ENCODE measurements around the gene DNLZ. TPM values are rescaled to one million over a fixed set of nuclear protein-coding genes. Genes with fewer than 3 reads are reported as not detected.

The DNLZ gene
- total and polyA plus RNA-seq, 10 of the 15 experiments (the other 5 are each of a cell fraction or from before 2014, with no cell fraction given): 0.66 to 29.7 (median 14.7) TPM; not detected in 1

DNA sequence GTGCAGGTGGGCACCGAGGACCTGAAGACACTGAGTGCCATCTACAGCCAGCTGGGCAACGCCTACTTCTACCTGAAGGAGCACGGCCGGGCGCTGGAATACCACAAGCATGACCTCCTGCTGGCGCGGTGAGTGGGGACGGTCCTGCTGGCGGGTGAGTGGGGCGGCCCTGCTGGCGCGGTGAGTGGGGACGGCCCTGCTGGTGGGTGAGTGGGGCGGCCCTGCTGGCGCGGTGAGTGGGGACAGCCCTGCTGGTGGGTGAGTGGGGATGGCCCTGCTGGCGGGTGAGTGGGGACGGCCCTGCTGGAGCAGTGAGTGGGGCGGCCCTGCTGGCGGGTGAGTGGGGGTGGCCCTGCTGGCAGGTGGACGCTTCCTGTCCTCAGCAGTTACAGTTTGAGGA, 29.0 kb downstream of the DNLZ start:
- Histone ChIP-seq H3K4me3 (no peak overlapping the region), H3K4me2 (ENCODE audit: control insufficient read depth, insufficient read depth) (no peak overlapping the region), H3K9ac (ENCODE audit: control insufficient read depth, insufficient read depth, low read length) (no peak overlapping the region), H3K79me2 (ENCODE audit: control insufficient read depth, insufficient read depth, low read length) (no peaks in the 10 kb centered on the region), H4K20me1 (ENCODE audit: control insufficient read depth, insufficient read depth) (no peaks in the 10 kb centered on the region), H3K27ac (ENCODE audit: control insufficient read depth, insufficient read depth) (no peak overlapping the region), H3K36me3 (ENCODE audit: control insufficient read depth in 2 of 2, insufficient read depth in 2 of 2, low read length in 1 of 2) (no peaks in the 10 kb centered on the region), H3K4me1 (ENCODE audit: control insufficient read depth, insufficient read depth, low read length) (no peaks in the 10 kb centered on the region), H3K27me3 (replicated peaks in 1 of 2; ENCODE audit: control insufficient read depth in 2 of 2, insufficient read depth in 2 of 2, low read length in 1 of 2) (no peaks in the 10 kb centered on the region; a peak in 1 of 4 replicates), H3K9me3 (replicated peaks; ENCODE audit: control insufficient read depth, insufficient read depth, low read length) (no peaks in the 10 kb centered on the region), H2AFZ (ENCODE audit: control insufficient read depth, low read depth, low read length) (no peak overlapping the region)
- no peak for DNase-seq (ENCODE audit: low read depth, low spot score)
- ATAC-seq: no peak
- ChIA-PET SMC1A (ENCODE audit: uncharacterized antibody, unreplicated experiment) (no interaction called here), POLR2A (no interaction called here), RAD21 (ENCODE audit: unreplicated experiment) (no interaction called here), CTCF (no interaction called here)
- no TSS peak for BruUV-seq (replicated peaks)
- in situ Hi-C loops (cut with MboI) (no loop called here), intact Hi-C loops (cut with micrococcal nuclease; ENCODE audit: unreplicated experiment) (no loop called here)
- TF ChIP-seq ASH2L (IDR thresholded peaks at IDR 0.05; ENCODE audit: borderline replicate concordance, low read depth) (no peak), ZZZ3 (IDR thresholded peaks at IDR 0.05; ENCODE audit: control insufficient read depth, insufficient read length, low read depth) (no peak), CREB1 (IDR thresholded peaks at IDR 0.05; ENCODE audit: low read depth) (no peak), SPI1 (IDR thresholded peaks at IDR 0.05; ENCODE audit: borderline replicate concordance, insufficient read depth, low read depth, low read length) (no peak)
- 67% methylated on average over 15 of the region's 21 CpGs for WGBS (ENCODE audit: insufficient coverage, insufficient replicate concordance, low lambda C conversion rate, missing lambda C conversion rate)
- no peak for FAIRE-seq

DNA sequence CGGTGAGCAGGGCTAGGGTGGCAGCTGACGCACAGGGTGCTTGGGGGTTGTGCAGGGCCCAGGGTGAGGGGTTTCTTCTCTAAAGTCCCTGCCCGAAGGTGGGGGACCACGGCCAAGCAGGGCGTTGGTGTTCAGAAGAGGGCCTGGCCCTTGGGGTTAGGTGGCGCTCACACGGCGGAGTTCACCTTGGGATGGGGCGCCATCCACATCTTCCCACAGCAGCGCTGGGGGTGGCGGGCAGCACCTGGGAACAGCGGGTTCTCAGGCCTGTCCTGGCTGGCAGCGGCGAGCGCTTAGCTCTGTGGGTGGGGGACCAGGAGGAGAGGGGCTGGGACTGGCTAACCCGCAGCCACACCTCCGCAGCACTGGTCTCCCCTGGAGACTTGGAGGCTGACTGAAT, 30.1 kb downstream of the DNLZ start:
- Histone ChIP-seq H2AFZ (ENCODE audit: control insufficient read depth, low read depth, low read length) (no peak overlapping the region), H3K9me3 (replicated peaks; ENCODE audit: control insufficient read depth, insufficient read depth, low read length) (no peaks in the 10 kb centered on the region), H3K36me3 (ENCODE audit: control insufficient read depth in 2 of 2, insufficient read depth in 2 of 2, low read length in 1 of 2) (no peaks in the 10 kb centered on the region), H3K4me2 (ENCODE audit: control insufficient read depth, insufficient read depth) (no peak overlapping the region), H3K4me1 (ENCODE audit: control insufficient read depth, insufficient read depth, low read length) (no peaks in the 10 kb centered on the region), H3K79me2 (ENCODE audit: control insufficient read depth, insufficient read depth, low read length) (no peaks in the 10 kb centered on the region), H3K27me3 (replicated peaks in 1 of 2; ENCODE audit: control insufficient read depth in 2 of 2, insufficient read depth in 2 of 2, low read length in 1 of 2) (peaks cover 0 to 2% of the 10 kb centered on the region in 2 experiments; a peak in 3 of 4 replicates), H3K4me3 (no peak overlapping the region), H4K20me1 (ENCODE audit: control insufficient read depth, insufficient read depth) (no peaks in the 10 kb centered on the region), H3K9ac (ENCODE audit: control insufficient read depth, insufficient read depth, low read length) (no peak overlapping the region), H3K27ac (ENCODE audit: control insufficient read depth, insufficient read depth) (no peak overlapping the region)
- FAIRE-seq (no peak), ATAC-seq (no peak), DNase-seq (ENCODE audit: low read depth, low spot score) (no peak)
- ChIA-PET POLR2A (no interaction called here), CTCF (no interaction called here), RAD21 (ENCODE audit: unreplicated experiment) (no interaction called here), SMC1A (ENCODE audit: uncharacterized antibody, unreplicated experiment) (no interaction called here)
- TF ChIP-seq CHD4 (IDR thresholded peaks at IDR 0.05): no peak
- TF ChIP-seq, protein P1, sequence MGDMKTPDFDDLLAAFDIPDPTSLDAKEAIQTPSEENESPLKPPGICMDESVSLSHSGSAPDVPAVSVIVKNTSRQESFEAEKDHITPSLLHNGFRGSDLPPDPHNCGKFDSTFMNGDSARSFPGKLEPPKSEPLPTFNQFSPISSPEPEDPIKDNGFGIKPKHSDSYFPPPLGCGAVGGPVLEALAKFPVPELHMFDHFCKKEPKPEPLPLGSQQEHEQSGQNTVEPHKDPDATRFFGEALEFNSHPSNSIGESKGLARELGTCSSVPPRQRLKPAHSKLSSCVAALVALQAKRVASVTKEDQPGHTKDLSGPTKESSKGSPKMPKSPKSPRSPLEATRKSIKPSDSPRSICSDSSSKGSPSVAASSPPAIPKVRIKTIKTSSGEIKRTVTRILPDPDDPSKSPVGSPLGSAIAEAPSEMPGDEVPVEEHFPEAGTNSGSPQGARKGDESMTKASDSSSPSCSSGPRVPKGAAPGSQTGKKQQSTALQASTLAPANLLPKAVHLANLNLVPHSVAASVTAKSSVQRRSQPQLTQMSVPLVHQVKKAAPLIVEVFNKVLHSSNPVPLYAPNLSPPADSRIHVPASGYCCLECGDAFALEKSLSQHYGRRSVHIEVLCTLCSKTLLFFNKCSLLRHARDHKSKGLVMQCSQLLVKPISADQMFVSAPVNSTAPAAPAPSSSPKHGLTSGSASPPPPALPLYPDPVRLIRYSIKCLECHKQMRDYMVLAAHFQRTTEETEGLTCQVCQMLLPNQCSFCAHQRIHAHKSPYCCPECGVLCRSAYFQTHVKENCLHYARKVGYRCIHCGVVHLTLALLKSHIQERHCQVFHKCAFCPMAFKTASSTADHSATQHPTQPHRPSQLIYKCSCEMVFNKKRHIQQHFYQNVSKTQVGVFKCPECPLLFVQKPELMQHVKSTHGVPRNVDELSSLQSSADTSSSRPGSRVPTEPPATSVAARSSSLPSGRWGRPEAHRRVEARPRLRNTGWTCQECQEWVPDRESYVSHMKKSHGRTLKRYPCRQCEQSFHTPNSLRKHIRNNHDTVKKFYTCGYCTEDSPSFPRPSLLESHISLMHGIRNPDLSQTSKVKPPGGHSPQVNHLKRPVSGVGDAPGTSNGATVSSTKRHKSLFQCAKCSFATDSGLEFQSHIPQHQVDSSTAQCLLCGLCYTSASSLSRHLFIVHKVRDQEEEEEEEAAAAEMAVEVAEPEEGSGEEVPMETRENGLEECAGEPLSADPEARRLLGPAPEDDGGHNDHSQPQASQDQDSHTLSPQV (IDR thresholded peaks at IDR 0.05): no peak
- intact Hi-C loops (cut with micrococcal nuclease; ENCODE audit: unreplicated experiment): no loop called here
- in situ Hi-C loops (cut with MboI): no loop called here
- 52% methylated on average over 17 of the region's 17 CpGs for WGBS (ENCODE audit: insufficient coverage, insufficient replicate concordance, low lambda C conversion rate, missing lambda C conversion rate)
- no TSS peak for BruUV-seq (replicated peaks)

Measured in GM12878 (cell line).